Panc1 (cell line): ENCODE data around the gene RNGTT. TPM values are rescaled to one million over a fixed set of nuclear protein-coding genes. Genes with fewer than 3 reads are reported as not detected.
A peak's percentile ranks its signal among the peaks of the same experiment; 100 is the strongest.
"Not testable (repeated sequence)": the region's sequence is repeated elsewhere in the genome, so short reads cannot be mapped to it uniquely, and the experiment has no call there.

Source experiments
- ATAC-seq: fragments of 200-7000 bp; cut with Tn5 transposase; 2 replicates; pipeline ENCODE4 v1.9.1; 2020; ENCODE audit warnings: mild to moderate bottlenecking, moderate library complexity
- BruUV-seq: library from RNA; stranded (reverse); fragments of 400-500 nt; replicated peaks from 2 replicates; lab custom pipeline; 2021; lab: Mats Ljungman, UMichigan
- CTCF ChIA-PET: fragments of 300-600 bp; sonication (Branson Sonifier 250); formaldehyde crosslinking; loops from one replicate; lab custom pipeline; 2022; ENCODE audit warnings: antibody characterized with exemption; lab: Charles Lee
- POLR2A ChIA-PET: fragments of 300-600 bp; sonication (Branson Sonifier 250); formaldehyde crosslinking; loops from one replicate; lab custom pipeline; 2022; ENCODE audit warnings: antibody characterized with exemption; lab: Charles Lee
- DNase-seq: peaks from one replicate; pipeline ENCODE4 v3.0.0-alpha.2; 2010; ENCODE audit warnings: low read depth, low spot score
- H3K27ac ChIP-seq: 2 replicates; pipeline ENCODE4 v1.5.1; 2011; ENCODE audit warnings: mild to moderate bottlenecking, low read length, inconsistent platforms
- H3K27me3 ChIP-seq: fragments of 200-500 bp; sonication (Bioruptor generic); 2 replicates; pipeline ENCODE4 v1.6.0; 2014; ENCODE audit warnings: low read length, inconsistent platforms; ENCODE audit not compliant: control insufficient read depth, insufficient read depth
- H3K36me3 ChIP-seq: fragments of 200-500 bp; sonication (Bioruptor generic); 2 replicates; pipeline ENCODE4 v1.5.1; 2014; ENCODE audit warnings: inconsistent platforms, mild to moderate bottlenecking, low read length, moderate library complexity; ENCODE audit not compliant: control insufficient read depth, insufficient read depth
- H3K4me1 ChIP-seq: 2 replicates; pipeline ENCODE4 v1.5.1; 2011; ENCODE audit warnings: inconsistent platforms, mild to moderate bottlenecking, low read length, moderate library complexity; ENCODE audit not compliant: control insufficient read depth, insufficient read depth
- H3K4me3 ChIP-seq, 2 experiments: 2 replicates each; pipeline ENCODE4 v1.5.1; 2011 to 2012; ENCODE audit warnings: low read depth in 2 of 2, low read length in 2 of 2, mild to moderate bottlenecking in 2 of 2, inconsistent platforms in 1 of 2, moderate library complexity in 1 of 2
- H3K9me3 ChIP-seq: fragments of 200-500 bp; sonication (Bioruptor generic); 2 replicates; pipeline ENCODE4 v1.5.1; 2014; ENCODE audit warnings: low read depth, mild to moderate bottlenecking, inconsistent platforms, low read length, moderate library complexity; ENCODE audit not compliant: control insufficient read depth, insufficient read depth
- POLR2AphosphoS5 ChIP-seq: IDR thresholded peaks from 2 replicates; pipeline ENCODE4 v1.6.1; 2012; ENCODE audit warnings: mild to moderate bottlenecking, low read depth, low read length, moderate library complexity
- SIN3A ChIP-seq: IDR thresholded peaks from 2 replicates; pipeline ENCODE4 v1.6.1; 2012; ENCODE audit warnings: low read depth, mild to moderate bottlenecking, low read length, moderate library complexity, borderline replicate concordance; ENCODE audit not compliant: insufficient read depth
- TCF7L2 ChIP-seq: IDR thresholded peaks from 2 replicates; pipeline ENCODE4 v1.6.1; 2011; ENCODE audit warnings: mild to moderate bottlenecking, low read depth, low read length, inconsistent platforms
- in situ Hi-C: cut with HindIII; loops from 2 replicates; pipeline ENCODE4 v1.10.0; 2016; ENCODE audit warnings: low sequenced_read_pairs, low pct_unique_long_range_greater_than_20kb
- intact Hi-C: fragments of 100-400 bp; cut with micrococcal nuclease; formaldehyde crosslinking; loops from one replicate; pipeline ENCODE4 v1.10.0; 2022; ENCODE audit not compliant: unreplicated experiment
- total RNA-seq: library from RNA; stranded (reverse); gene quantifications from one replicate; pipeline ENCODE4 v1.2.1, GENCODE V29; 2021; ENCODE audit not compliant: unreplicated experiment
- TF ChIP-seq, protein P1 (sequence below), 2 experiments: IDR thresholded peaks; 2 replicates each; pipeline ENCODE4 v1.6.1; 2011 to 2012; ENCODE audit warnings: low read depth in 2 of 2, control low read depth in 1 of 2, low read length in 1 of 2, mild to moderate bottlenecking in 1 of 2, moderate library complexity in 1 of 2; ENCODE audit not compliant: insufficient read depth in 1 of 2
- TF ChIP-seq, protein P2 (sequence below): fragments of 450-650 bp; IDR thresholded peaks from 2 replicates; pipeline ENCODE4 v1.5.1; 2017; ENCODE audit warnings: mild to moderate bottlenecking

The RNGTT gene
- total RNA-seq, 1 experiment from 2014 or later = 21.2 TPM

GRCh38 chr6:88725111-88725975, 238.1 kb downstream of the RNGTT start:
- BruUV-seq = no TSS peak
- no peaks in the 10 kb centered on the region for H3K9me3 ChIP-seq
- TF ChIP-seq, protein P1, sequence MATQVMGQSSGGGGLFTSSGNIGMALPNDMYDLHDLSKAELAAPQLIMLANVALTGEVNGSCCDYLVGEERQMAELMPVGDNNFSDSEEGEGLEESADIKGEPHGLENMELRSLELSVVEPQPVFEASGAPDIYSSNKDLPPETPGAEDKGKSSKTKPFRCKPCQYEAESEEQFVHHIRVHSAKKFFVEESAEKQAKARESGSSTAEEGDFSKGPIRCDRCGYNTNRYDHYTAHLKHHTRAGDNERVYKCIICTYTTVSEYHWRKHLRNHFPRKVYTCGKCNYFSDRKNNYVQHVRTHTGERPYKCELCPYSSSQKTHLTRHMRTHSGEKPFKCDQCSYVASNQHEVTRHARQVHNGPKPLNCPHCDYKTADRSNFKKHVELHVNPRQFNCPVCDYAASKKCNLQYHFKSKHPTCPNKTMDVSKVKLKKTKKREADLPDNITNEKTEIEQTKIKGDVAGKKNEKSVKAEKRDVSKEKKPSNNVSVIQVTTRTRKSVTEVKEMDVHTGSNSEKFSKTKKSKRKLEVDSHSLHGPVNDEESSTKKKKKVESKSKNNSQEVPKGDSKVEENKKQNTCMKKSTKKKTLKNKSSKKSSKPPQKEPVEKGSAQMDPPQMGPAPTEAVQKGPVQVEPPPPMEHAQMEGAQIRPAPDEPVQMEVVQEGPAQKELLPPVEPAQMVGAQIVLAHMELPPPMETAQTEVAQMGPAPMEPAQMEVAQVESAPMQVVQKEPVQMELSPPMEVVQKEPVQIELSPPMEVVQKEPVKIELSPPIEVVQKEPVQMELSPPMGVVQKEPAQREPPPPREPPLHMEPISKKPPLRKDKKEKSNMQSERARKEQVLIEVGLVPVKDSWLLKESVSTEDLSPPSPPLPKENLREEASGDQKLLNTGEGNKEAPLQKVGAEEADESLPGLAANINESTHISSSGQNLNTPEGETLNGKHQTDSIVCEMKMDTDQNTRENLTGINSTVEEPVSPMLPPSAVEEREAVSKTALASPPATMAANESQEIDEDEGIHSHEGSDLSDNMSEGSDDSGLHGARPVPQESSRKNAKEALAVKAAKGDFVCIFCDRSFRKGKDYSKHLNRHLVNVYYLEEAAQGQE (IDR thresholded peaks at IDR 0.05; ENCODE audit: insufficient read depth in 1 of 2, low read depth in 2 of 2, low read length in 1 of 2) = no peak
- TF ChIP-seq SIN3A = no peak
- TF ChIP-seq TCF7L2 = no peak
- TF ChIP-seq, protein P2, sequence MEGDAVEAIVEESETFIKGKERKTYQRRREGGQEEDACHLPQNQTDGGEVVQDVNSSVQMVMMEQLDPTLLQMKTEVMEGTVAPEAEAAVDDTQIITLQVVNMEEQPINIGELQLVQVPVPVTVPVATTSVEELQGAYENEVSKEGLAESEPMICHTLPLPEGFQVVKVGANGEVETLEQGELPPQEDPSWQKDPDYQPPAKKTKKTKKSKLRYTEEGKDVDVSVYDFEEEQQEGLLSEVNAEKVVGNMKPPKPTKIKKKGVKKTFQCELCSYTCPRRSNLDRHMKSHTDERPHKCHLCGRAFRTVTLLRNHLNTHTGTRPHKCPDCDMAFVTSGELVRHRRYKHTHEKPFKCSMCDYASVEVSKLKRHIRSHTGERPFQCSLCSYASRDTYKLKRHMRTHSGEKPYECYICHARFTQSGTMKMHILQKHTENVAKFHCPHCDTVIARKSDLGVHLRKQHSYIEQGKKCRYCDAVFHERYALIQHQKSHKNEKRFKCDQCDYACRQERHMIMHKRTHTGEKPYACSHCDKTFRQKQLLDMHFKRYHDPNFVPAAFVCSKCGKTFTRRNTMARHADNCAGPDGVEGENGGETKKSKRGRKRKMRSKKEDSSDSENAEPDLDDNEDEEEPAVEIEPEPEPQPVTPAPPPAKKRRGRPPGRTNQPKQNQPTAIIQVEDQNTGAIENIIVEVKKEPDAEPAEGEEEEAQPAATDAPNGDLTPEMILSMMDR = peak; percentile 47
- no peak for TF ChIP-seq POLR2AphosphoS5
- in situ Hi-C loops = no loop called here
- intact Hi-C loops = no loop called here
- no peak overlapping the region for H3K4me3 ChIP-seq
- H3K36me3 ChIP-seq = no peaks in the 10 kb centered on the region
- ChIA-PET CTCF (interaction anchor here (0.6 kb wide), 1 partner anchor 919 kb away, joined by 6 read pairs; no protein-coding TSS in a partner anchor), POLR2A (no interaction called here)
- no peaks in the 10 kb centered on the region for H3K27me3 ChIP-seq
- no peak for DNase-seq
- no peak overlapping the region for H3K27ac ChIP-seq
- H3K4me1 ChIP-seq = no peaks in the 10 kb centered on the region
- no peak for ATAC-seq

- no peak overlapping the region for H3K4me3 ChIP-seq
- BruUV-seq = no TSS peak
- in situ Hi-C loops = no loop called here
- POLR2A ChIA-PET = no interaction called here
- no peak for ATAC-seq
- no peaks in the 10 kb centered on the region for H3K4me1 ChIP-seq
- CTCF ChIA-PET = no interaction called here
- no peak for TF ChIP-seq TCF7L2
- TF ChIP-seq POLR2AphosphoS5 = no peak
- TF ChIP-seq, protein P2 = no peak
- no peak for TF ChIP-seq SIN3A
- TF ChIP-seq, protein P1 (IDR thresholded peaks at IDR 0.05; ENCODE audit: insufficient read depth in 1 of 2, low read depth in 2 of 2, low read length in 1 of 2) = no peak
- no peaks in the 10 kb centered on the region for H3K36me3 ChIP-seq
- no peak overlapping the region for H3K27ac ChIP-seq
- H3K27me3 ChIP-seq = no peaks in the 10 kb centered on the region
- no peaks in the 10 kb centered on the region for H3K9me3 ChIP-seq
- DNase-seq = no peak
- intact Hi-C loops = no loop called here
Observed at GRCh38 chr6:88722686-88723085, 240.7 kb downstream of the RNGTT start.

GRCh38 chr6:88716399-88716798, 247.0 kb downstream of the RNGTT start:
- ATAC-seq, H3K4me3 ChIP-seq, H3K9me3 ChIP-seq, H3K27ac ChIP-seq, H3K36me3 ChIP-seq, CTCF ChIA-PET, BruUV-seq, in situ Hi-C loops, intact Hi-C loops, H3K27me3 ChIP-seq, DNase-seq, POLR2A ChIA-PET, H3K4me1 ChIP-seq: not testable (repeated sequence)
